ENCODE measurements around the gene KRTAP21-3. TPM values are rescaled to one million over a fixed set of nuclear protein-coding genes. Genes with fewer than 3 reads are reported as not detected.

The KRTAP21-3 gene
- polyA plus RNA-seq, 2 of the 4 experiments (the other 2 are of a cell fraction) = not detected

DNA sequence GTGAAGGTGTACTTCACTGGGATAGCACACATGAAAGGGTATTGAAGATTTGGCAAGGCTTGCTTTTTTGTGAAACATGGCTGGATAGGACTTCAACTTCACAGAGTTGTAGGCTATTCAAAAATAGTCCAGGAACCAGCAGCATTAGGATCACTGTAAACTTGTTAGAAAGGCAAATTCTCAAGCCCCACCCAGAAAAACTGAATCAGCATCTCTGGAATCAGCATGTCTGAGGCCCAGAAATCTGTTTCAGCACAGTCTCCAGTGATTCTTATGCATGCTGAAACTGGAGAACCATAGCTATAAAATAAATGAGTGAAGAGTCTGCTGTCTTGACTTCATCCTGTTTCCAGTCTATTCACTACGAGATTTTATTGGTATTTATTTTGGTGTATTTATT is 8.1 kb upstream of the KRTAP21-3 start (continued):
- TF ChIP-seq, protein P1, sequence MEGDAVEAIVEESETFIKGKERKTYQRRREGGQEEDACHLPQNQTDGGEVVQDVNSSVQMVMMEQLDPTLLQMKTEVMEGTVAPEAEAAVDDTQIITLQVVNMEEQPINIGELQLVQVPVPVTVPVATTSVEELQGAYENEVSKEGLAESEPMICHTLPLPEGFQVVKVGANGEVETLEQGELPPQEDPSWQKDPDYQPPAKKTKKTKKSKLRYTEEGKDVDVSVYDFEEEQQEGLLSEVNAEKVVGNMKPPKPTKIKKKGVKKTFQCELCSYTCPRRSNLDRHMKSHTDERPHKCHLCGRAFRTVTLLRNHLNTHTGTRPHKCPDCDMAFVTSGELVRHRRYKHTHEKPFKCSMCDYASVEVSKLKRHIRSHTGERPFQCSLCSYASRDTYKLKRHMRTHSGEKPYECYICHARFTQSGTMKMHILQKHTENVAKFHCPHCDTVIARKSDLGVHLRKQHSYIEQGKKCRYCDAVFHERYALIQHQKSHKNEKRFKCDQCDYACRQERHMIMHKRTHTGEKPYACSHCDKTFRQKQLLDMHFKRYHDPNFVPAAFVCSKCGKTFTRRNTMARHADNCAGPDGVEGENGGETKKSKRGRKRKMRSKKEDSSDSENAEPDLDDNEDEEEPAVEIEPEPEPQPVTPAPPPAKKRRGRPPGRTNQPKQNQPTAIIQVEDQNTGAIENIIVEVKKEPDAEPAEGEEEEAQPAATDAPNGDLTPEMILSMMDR (IDR thresholded peaks at IDR 0.05) = no peak

DNA sequence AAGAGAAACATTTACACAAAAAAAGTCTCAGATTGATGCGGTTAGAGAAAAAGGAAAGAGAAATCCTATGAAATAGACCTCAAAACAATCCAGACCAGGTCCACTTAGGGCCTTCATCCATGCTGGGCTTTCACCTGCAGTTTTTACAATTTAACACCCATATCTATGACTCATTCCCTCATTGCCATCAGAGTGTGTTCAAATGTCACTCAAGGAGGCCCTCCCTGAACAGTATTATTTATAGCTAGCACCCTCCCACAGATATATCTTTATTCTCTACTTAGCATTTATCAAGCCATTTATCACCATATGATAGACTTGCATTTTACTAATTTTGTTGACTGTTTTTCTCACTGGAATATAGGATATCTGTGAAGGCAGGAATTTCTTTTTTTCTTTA is 824 bp upstream of the KRTAP21-3 start:
- no peak for ATAC-seq

DNA sequence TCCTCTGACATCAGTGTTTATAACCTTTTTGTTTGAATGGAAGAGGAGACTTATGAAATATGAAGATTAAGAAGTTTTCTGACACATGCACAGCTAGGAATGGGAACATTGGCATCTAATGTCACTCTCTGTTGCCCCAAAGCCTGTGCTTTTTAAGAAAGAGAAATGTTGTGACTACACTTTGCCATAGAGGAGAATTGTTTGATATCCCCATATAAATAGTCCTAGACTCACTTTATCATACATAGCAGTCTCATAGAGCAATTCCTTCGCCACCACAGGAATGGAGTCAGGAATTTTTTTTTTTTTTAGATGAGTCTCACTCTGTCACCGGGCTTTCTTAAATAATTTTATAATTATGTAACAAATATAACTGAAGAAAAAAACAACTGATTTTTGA is 1.5 kb downstream of the KRTAP21-3 start:
- no peak for DNase-seq (ENCODE audit: low read depth in 1 of 2, low spot score in 1 of 2)
- ATAC-seq = no peak
- Histone ChIP-seq H3K4me2 (no peak overlapping the region), H3K27ac (no peak overlapping the region), H3K4me3 (no peak overlapping the region), H3K4me1 (no peaks in the 10 kb centered on the region), H3K9me3 (no peaks in the 10 kb centered on the region)
- 31% methylated on average over 2 of the region's 2 CpGs for WGBS (ENCODE audit: missing lambda C conversion rate)
- TF ChIP-seq ZNF302 (CRISPR knock-in tag; IDR thresholded peaks at IDR 0.05) = no peak
- TF ChIP-seq BHLHE40 (IDR thresholded peaks at IDR 0.05; ENCODE audit: low read depth, low read length) = no peak
- no peak for TF ChIP-seq EHMT2 (IDR thresholded peaks at IDR 0.05; ENCODE audit: low read depth)
- no peak for TF ChIP-seq CBX2 (IDR thresholded peaks at IDR 0.05; ENCODE audit: borderline replicate concordance, low read depth)
- TF ChIP-seq, protein P2, sequence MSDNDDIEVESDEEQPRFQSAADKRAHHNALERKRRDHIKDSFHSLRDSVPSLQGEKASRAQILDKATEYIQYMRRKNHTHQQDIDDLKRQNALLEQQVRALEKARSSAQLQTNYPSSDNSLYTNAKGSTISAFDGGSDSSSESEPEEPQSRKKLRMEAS (IDR thresholded peaks at IDR 0.05) = no peak
- no peak for TF ChIP-seq HOXB13 (CRISPR knock-in tag; IDR thresholded peaks at IDR 0.05; ENCODE audit: low read depth)
- no peak for TF ChIP-seq JUNB (IDR thresholded peaks at IDR 0.05)
- TF ChIP-seq TP53 (CRISPR knock-in tag; IDR thresholded peaks at IDR 0.05) = no peak
- no peak for TF ChIP-seq CEBPB (IDR thresholded peaks at IDR 0.05)
- no peak for TF ChIP-seq POLR2AphosphoS2 (conservative IDR thresholded peaks at IDR 0.05; ENCODE audit: low read length)
- no peak for TF ChIP-seq PHF8 (IDR thresholded peaks at IDR 0.05; ENCODE audit: borderline replicate concordance, low read depth)
- TF ChIP-seq TFCP2L1 (CRISPR knock-in tag; IDR thresholded peaks at IDR 0.05) = no peak
- no peak for TF ChIP-seq HDAC2 (IDR thresholded peaks at IDR 0.05)
- TF ChIP-seq ESRRA (IDR thresholded peaks at IDR 0.05; ENCODE audit: borderline replicate concordance, low read length) = no peak
- CTCF ChIA-PET = no interaction called here
- POLR2A ChIA-PET = no interaction called here
- FAIRE-seq = no peak

More for the DNA sequence above, 824 bp upstream of the KRTAP21-3 start:
- DNase-seq (ENCODE audit: low read depth in 1 of 2, low spot score in 1 of 2) (no peak), FAIRE-seq (no peak)
- ChIA-PET POLR2A (no interaction called here), CTCF (no interaction called here)
- Histone ChIP-seq H3K4me1 (no peaks in the 10 kb centered on the region), H3K4me2 (no peak overlapping the region), H3K27ac (no peak overlapping the region), H3K4me3 (no peak overlapping the region), H3K9me3 (no peaks in the 10 kb centered on the region)
- WGBS (ENCODE audit: missing lambda C conversion rate) = 65% methylated on average over 1 of the region's 1 CpG
- TF ChIP-seq HDAC2 (IDR thresholded peaks at IDR 0.05) (no peak), MYC (IDR thresholded peaks at IDR 0.05; ENCODE audit: borderline replicate concordance, low read length) (no peak), JUN (IDR thresholded peaks at IDR 0.05) (no peak), RAD21 (conservative IDR thresholded peaks at IDR 0.05 in 1 of 2, IDR thresholded peaks at IDR 0.05 in 1 of 2) (no peak), CHD2 (IDR thresholded peaks at IDR 0.05; ENCODE audit: low read length, partially characterized antibody) (no peak), POLR2AphosphoS2 (conservative IDR thresholded peaks at IDR 0.05; ENCODE audit: low read length) (no peak), SMC3 (IDR thresholded peaks at IDR 0.05) (no peak), TFCP2L1 (CRISPR knock-in tag; IDR thresholded peaks at IDR 0.05) (no peak), SREBF2 (IDR thresholded peaks at IDR 0.05) (no peak)
- TF ChIP-seq, protein P3, sequence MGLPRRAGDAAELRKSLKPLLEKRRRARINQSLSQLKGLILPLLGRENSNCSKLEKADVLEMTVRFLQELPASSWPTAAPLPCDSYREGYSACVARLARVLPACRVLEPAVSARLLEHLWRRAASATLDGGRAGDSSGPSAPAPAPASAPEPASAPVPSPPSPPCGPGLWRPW (IDR thresholded peaks at IDR 0.05) = no peak

DNA sequence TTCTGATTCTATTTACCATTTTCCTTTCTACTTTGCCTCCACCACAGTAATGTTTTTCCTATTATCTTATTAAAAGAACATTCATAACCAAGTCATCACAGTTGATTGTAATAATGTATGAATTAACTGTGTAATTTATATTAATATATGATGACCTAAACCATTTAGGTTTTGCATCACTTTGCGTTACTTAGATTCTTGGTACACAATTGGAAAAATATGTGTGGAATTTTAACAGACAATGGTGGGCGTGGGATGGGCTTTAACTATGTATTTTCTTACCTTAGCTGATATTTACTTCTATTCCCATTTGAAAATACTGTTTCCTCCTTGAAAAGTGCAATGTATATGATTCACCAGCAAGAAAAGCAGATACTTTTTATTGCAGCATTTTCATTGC is 3.6 kb downstream of the KRTAP21-3 start:
- no peak for DNase-seq (ENCODE audit: low read depth in 1 of 2, low spot score in 1 of 2)
- FAIRE-seq = no peak
- H3K9me3 ChIP-seq = no peaks in the 10 kb centered on the region
- POLR2A ChIA-PET = no interaction called here
- no peak overlapping the region for H3K4me2 ChIP-seq
- CTCF ChIA-PET = no interaction called here
- WGBS (ENCODE audit: missing lambda C conversion rate) = 2% methylated on average over 2 of the region's 2 CpGs
- no peak for ATAC-seq
- H3K27ac ChIP-seq = no peak overlapping the region
- H3K4me3 ChIP-seq = no peak overlapping the region
- H3K4me1 ChIP-seq = no peaks in the 10 kb centered on the region
- TF ChIP-seq KDM1A (IDR thresholded peaks at IDR 0.05; ENCODE audit: low read depth) = no peak
- TF ChIP-seq, protein P4, sequence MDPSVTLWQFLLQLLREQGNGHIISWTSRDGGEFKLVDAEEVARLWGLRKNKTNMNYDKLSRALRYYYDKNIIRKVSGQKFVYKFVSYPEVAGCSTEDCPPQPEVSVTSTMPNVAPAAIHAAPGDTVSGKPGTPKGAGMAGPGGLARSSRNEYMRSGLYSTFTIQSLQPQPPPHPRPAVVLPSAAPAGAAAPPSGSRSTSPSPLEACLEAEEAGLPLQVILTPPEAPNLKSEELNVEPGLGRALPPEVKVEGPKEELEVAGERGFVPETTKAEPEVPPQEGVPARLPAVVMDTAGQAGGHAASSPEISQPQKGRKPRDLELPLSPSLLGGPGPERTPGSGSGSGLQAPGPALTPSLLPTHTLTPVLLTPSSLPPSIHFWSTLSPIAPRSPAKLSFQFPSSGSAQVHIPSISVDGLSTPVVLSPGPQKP (IDR thresholded peaks at IDR 0.05; ENCODE audit: low read depth, low read length) = no peak
- no peak for TF ChIP-seq MAZ (IDR thresholded peaks at IDR 0.05; ENCODE audit: borderline replicate concordance, low read depth, low read length)
- no peak for TF ChIP-seq PHF8 (IDR thresholded peaks at IDR 0.05; ENCODE audit: borderline replicate concordance, low read depth)
- TF ChIP-seq CBX2 (IDR thresholded peaks at IDR 0.05; ENCODE audit: borderline replicate concordance, low read depth) = no peak
- no peak for TF ChIP-seq NR3C1 (IDR thresholded peaks at IDR 0.05)
- TF ChIP-seq, protein P5, sequence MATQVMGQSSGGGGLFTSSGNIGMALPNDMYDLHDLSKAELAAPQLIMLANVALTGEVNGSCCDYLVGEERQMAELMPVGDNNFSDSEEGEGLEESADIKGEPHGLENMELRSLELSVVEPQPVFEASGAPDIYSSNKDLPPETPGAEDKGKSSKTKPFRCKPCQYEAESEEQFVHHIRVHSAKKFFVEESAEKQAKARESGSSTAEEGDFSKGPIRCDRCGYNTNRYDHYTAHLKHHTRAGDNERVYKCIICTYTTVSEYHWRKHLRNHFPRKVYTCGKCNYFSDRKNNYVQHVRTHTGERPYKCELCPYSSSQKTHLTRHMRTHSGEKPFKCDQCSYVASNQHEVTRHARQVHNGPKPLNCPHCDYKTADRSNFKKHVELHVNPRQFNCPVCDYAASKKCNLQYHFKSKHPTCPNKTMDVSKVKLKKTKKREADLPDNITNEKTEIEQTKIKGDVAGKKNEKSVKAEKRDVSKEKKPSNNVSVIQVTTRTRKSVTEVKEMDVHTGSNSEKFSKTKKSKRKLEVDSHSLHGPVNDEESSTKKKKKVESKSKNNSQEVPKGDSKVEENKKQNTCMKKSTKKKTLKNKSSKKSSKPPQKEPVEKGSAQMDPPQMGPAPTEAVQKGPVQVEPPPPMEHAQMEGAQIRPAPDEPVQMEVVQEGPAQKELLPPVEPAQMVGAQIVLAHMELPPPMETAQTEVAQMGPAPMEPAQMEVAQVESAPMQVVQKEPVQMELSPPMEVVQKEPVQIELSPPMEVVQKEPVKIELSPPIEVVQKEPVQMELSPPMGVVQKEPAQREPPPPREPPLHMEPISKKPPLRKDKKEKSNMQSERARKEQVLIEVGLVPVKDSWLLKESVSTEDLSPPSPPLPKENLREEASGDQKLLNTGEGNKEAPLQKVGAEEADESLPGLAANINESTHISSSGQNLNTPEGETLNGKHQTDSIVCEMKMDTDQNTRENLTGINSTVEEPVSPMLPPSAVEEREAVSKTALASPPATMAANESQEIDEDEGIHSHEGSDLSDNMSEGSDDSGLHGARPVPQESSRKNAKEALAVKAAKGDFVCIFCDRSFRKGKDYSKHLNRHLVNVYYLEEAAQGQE (IDR thresholded peaks at IDR 0.05) = no peak
- TF ChIP-seq ZNF302 (CRISPR knock-in tag; IDR thresholded peaks at IDR 0.05) = no peak
- TF ChIP-seq ESRRA (IDR thresholded peaks at IDR 0.05; ENCODE audit: borderline replicate concordance, low read length) = no peak
- TF ChIP-seq JUN (IDR thresholded peaks at IDR 0.05) = no peak
- TF ChIP-seq SMC3 (IDR thresholded peaks at IDR 0.05) = no peak

All from A549 (cell line).